GM12874 (cell line): ENCODE results near the gene RNF13.

ENCODE experiments used
- CTCF ChIP-seq: IDR thresholded peaks from 2 replicates; pipeline ENCODE4 v1.5.1; 2011; ENCODE audit warnings: low read depth, mild to moderate bottlenecking, control low read depth, low read length, moderate library complexity; ENCODE audit not compliant: insufficient read depth

Gene RNF13

GRCh38 chr3:149845570-149846244 is 32.7 kb downstream of the RNF13 start:
- TF ChIP-seq CTCF: no peak

- TF ChIP-seq CTCF: no peak
These were observed 35.2 kb downstream of the RNF13 start for GRCh38 chr3:149848238-149848637.

GRCh38 chr3:149848688-149849087 is 35.7 kb downstream of the RNF13 start:
- no peak for TF ChIP-seq CTCF

- TF ChIP-seq CTCF: no peak
These were observed 38.0 kb downstream of the RNF13 start for GRCh38 chr3:149850787-149851584.

- no peak for TF ChIP-seq CTCF
These were observed 45.9 kb downstream of the RNF13 start for GRCh38 chr3:149858911-149859310.

- no peak for TF ChIP-seq CTCF
These were observed 47.9 kb downstream of the RNF13 start for GRCh38 chr3:149860881-149861280.

- TF ChIP-seq CTCF: no peak
These were observed 54.5 kb downstream of the RNF13 start for GRCh38 chr3:149867563-149867962.
